Endothelial cell (in vitro differentiated cells): ENCODE data around the gene C16orf92. TPM values are rescaled to one million over a fixed set of nuclear protein-coding genes. Genes with fewer than 3 reads are reported as not detected.

Experiments used
- DNase-seq: peaks from one replicate; pipeline ENCODE4 v3.0.0; 2021; ENCODE audit warnings: low spot score
- H3K27ac Mint-ChIP-seq: one replicate; pipeline ENCODE4 v1.8.0; 2021; ENCODE audit warnings: mixed read lengths, inconsistent platforms; ENCODE audit not compliant: unreplicated experiment
- H3K27me3 Mint-ChIP-seq: one replicate; pipeline ENCODE4 v1.8.0; 2021; ENCODE audit warnings: mild to moderate bottlenecking, moderate library complexity, mixed read lengths, inconsistent platforms; ENCODE audit not compliant: unreplicated experiment
- H3K36me3 Mint-ChIP-seq: one replicate; pipeline ENCODE4 v1.8.0; 2021; ENCODE audit warnings: mild to moderate bottlenecking, low read depth, mixed read lengths, inconsistent platforms; ENCODE audit not compliant: unreplicated experiment
- H3K4me1 Mint-ChIP-seq: one replicate; pipeline ENCODE4 v1.8.0; 2021; ENCODE audit warnings: mild to moderate bottlenecking, mixed read lengths, inconsistent platforms; ENCODE audit not compliant: unreplicated experiment
- H3K4me3 Mint-ChIP-seq: one replicate; pipeline ENCODE4 v1.8.0; 2021; ENCODE audit warnings: mild to moderate bottlenecking, mixed read lengths, inconsistent platforms; ENCODE audit not compliant: unreplicated experiment
- H3K9me3 Mint-ChIP-seq: one replicate; pipeline ENCODE4 v1.8.0; 2021; ENCODE audit warnings: mixed read lengths, inconsistent platforms; ENCODE audit not compliant: unreplicated experiment
- total RNA-seq: library from RNA; stranded (reverse); fragmentation: NEBNext Ultra II Directional; extraction: Animal tissue kit (Norgen Biotek cat#: 25700); gene quantifications from one replicate; pipeline ENCODE4 v1.2.1, GENCODE V29; 2021; ENCODE audit not compliant: unreplicated experiment
- TF ChIP-seq, protein P1 (sequence below): fragments of 200-600 bp; sonication (generic); IDR thresholded peaks from one replicate; pipeline ENCODE4 v1.5.0; 2021; ENCODE audit warnings: antibody characterized with exemption; ENCODE audit not compliant: unreplicated experiment

Gene C16orf92
- total RNA-seq, 1 donor from 2014 or later, result not detected

DNA sequence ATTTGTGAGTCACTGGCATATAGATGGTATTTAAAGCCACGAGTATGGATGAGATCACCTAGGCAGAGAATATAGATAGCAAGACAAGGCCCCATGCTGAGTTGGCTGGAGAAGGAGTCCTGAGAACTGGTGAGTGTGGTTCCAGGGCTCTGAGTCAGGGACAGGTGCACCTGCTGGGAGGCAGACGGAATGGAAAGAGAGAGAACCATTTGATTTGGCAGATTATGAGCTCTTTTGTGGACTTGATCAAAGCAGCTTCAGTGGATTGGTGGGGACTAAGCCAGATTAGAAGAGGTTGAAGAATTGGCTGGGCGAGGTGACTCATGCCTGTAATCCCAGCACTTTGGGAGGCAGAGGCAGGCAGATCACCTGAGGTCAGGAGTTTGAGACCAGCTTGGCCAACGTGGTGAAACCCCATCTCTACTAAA, 4.3 kb upstream of the C16orf92 start:
- H3K27ac Mint-ChIP-seq, result no peak overlapping the region
- H3K36me3 Mint-ChIP-seq, result peaks cover 4% of the 10 kb centered on the region
- TF ChIP-seq, protein P1, sequence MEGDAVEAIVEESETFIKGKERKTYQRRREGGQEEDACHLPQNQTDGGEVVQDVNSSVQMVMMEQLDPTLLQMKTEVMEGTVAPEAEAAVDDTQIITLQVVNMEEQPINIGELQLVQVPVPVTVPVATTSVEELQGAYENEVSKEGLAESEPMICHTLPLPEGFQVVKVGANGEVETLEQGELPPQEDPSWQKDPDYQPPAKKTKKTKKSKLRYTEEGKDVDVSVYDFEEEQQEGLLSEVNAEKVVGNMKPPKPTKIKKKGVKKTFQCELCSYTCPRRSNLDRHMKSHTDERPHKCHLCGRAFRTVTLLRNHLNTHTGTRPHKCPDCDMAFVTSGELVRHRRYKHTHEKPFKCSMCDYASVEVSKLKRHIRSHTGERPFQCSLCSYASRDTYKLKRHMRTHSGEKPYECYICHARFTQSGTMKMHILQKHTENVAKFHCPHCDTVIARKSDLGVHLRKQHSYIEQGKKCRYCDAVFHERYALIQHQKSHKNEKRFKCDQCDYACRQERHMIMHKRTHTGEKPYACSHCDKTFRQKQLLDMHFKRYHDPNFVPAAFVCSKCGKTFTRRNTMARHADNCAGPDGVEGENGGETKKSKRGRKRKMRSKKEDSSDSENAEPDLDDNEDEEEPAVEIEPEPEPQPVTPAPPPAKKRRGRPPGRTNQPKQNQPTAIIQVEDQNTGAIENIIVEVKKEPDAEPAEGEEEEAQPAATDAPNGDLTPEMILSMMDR, result no peak
- DNase-seq, result no peak
- peaks cover 6% of the 10 kb centered on the region for H3K27me3 Mint-ChIP-seq
- peaks cover 3% of the 10 kb centered on the region for H3K4me1 Mint-ChIP-seq
- no peak overlapping the region for H3K4me3 Mint-ChIP-seq
- H3K9me3 Mint-ChIP-seq, result no peaks in the 10 kb centered on the region

DNA sequence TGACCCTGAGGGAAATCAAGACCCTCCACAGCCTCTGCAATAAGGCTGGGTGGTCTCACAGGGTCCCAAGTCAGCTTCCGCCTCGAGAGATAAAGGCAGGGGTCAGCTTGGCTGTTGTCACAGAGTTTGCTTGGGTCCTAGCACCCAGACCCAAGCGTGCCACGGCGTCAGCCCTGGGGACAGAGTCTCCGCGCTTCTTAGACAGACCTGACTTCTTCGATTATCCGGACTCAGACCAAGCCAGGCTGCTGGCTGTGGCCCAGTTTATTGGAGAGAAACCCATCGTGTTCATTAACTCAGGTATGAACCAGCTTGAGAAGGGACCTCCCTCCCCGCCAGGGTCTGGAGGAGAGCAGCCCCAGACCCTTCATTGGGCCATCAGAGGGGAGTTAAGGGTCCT, 588 bp downstream of the C16orf92 start:
- Mint-ChIP-seq H3K4me1 (peaks cover 3% of the 10 kb centered on the region), H3K27me3 (peaks cover 9% of the 10 kb centered on the region), H3K4me3 (no peak overlapping the region), H3K36me3 (peaks cover 5% of the 10 kb centered on the region), H3K27ac (no peak overlapping the region), H3K9me3 (no peaks in the 10 kb centered on the region)
- TF ChIP-seq, protein P1, result no peak
- no peak for DNase-seq

DNA sequence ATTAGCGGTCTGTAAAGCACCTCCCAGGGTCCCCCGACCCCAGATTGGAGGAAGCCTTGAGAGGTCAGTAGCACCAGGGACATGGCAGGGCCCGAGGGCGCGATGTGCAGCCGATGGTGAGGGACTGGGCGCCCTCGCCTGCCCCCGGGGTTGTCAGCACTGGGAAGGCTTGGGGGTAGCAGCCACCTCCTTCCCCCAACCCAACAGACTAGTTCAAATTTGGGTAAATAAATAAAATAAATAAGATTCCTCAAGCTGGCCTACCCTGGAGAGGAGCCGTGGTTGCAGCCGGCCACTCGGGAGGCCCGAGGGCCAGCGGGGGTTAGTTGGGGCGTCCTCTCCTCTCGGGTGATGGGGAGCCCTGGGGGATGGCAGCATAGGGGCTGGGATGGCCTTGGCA, 1.5 kb downstream of the C16orf92 start:
- no peak overlapping the region for H3K4me3 Mint-ChIP-seq
- no peaks in the 10 kb centered on the region for H3K9me3 Mint-ChIP-seq
- TF ChIP-seq, protein P1, result no peak
- peaks cover 11% of the 10 kb centered on the region for H3K27me3 Mint-ChIP-seq
- H3K27ac Mint-ChIP-seq, result no peak overlapping the region
- H3K36me3 Mint-ChIP-seq, result peaks cover 3% of the 10 kb centered on the region
- no peak for DNase-seq
- peaks cover 3% of the 10 kb centered on the region for H3K4me1 Mint-ChIP-seq

DNA sequence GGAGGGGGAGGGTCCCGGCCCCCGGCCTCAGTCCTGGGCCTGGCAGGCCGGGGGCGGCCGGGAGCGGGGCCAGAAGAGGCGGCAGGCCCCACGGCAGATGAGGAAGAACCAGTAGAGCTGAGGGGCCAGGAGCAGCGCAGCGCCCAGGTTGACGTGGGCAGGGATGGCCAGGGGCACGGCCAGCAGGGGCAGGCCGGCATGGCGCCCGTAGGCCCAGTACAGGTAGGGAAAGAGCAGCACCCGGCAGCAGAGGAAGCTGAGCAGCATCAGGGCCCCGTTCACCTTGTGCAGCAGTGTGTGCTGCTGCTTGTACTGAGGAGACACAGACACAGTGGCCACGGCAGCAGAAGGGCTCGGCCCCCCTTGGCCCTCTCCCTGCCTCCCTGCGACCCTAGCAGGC, 2.2 kb downstream of the C16orf92 start:
- H3K36me3 Mint-ChIP-seq, result peaks cover 3% of the 10 kb centered on the region
- H3K27me3 Mint-ChIP-seq, result peaks cover 14% of the 10 kb centered on the region
- H3K4me1 Mint-ChIP-seq, result peaks cover 6% of the 10 kb centered on the region
- H3K27ac Mint-ChIP-seq, result no peak overlapping the region
- TF ChIP-seq, protein P1, result no peak
- no peaks in the 10 kb centered on the region for H3K9me3 Mint-ChIP-seq
- no peak overlapping the region for H3K4me3 Mint-ChIP-seq
- DNase-seq, result no peak

DNA sequence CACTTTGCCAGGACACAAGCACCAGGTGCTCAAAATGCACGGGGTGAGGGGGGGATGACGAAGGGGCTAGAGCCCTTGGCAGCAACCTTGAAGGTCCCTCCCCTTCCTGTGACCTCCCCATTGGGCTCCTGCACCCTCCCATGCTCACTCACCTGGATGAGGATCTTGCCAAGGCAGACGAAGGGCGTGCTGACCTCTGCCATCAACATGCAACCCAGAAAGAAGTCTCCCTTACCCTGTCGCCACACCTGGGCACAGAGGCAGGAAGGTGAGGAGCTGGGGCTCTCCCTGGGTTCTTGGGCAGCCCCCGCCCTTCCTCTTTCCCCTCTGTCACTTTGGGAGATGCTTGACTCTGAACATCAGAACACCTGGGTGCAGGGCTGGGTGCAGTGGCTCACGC, 2.6 kb downstream of the C16orf92 start:
- Mint-ChIP-seq H3K27me3 (peaks cover 14% of the 10 kb centered on the region), H3K4me1 (peaks cover 6% of the 10 kb centered on the region), H3K27ac (no peak overlapping the region), H3K4me3 (no peak overlapping the region), H3K9me3 (no peaks in the 10 kb centered on the region), H3K36me3 (peaks cover 3% of the 10 kb centered on the region)
- TF ChIP-seq, protein P1, result no peak
- DNase-seq, result no peak
